Stimulated activated CD4-positive, alpha-beta T cell treated with anti-CD3 and anti-CD28 coated beads, TNF-alpha, amount 100 ng/mL, for 48 hours (primary cell): Measurements from ENCODE around the gene IZUMO2.

ENCODE experiments used
- DNase-seq, 3 donors: peaks; one replicate each; pipeline ENCODE4 v3.0.0-alpha.2; 2020; ENCODE audit warnings: low read depth in 3 of 3

Gene IZUMO2

DNA sequence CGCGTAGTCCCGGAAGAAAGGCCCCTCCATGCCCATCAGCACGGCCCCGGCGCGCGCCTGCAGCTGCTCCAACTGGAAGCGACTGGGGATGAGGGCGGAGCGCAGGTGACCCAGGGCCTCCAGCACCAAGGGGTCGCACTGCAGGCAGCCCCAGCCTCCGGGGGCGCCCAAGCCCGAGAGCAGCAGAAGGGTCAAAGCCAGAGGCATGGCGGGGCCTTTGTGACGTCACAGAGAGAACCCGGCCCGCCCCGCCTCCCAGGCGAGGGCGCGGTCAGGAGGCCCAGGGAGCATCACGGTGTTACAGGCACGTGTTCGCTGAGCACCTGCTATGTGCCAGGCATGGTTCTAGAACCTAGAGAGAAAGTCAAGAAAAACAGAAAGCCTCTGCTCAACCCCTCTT is at the start of gene IZUMO2:
TSS of gene IZUMO2 (minus strand) at position 294 of the 400 bp plus-strand sequence. CDS start at position 207, 87 bp downstream.
- no peak for DNase-seq

DNA sequence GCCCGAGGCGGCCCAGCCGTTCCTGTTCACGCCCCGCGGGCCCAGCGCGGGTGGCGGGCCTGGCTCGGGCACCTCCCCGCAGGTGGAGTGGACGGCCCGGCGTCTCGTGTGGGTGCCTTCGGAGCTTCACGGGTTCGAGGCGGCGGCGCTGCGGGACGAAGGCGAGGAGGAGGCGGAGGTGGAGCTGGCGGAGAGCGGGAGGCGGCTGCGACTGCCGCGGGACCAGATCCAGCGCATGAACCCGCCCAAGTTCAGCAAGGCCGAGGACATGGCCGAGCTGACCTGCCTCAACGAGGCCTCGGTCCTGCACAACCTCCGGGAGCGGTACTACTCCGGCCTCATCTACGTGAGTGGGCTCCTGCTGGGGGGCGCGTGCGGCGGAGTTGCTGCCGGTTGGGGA is 47.3 kb upstream of the IZUMO2 start:
- no peak for DNase-seq

DNA sequence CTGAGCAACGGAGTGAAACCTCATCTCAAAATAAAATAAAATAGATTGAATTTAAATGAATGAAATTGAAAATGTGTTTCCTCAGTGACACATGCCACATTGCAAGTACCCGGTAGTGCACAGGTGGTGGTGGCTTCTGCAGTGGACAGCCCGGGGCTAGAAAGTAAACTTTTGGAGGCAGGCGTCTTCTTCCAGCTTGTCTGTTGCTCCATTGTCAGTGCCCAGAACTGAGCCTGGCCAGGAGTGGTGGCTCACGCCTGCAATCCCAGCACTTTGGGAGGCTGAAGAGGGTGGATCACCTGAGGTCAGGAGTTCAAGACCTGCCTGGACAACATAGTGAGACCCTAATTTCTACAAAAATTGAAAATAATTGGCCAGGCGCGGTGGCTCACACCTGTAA is 46.0 kb upstream of the IZUMO2 start:
- DNase-seq, result no peak

DNA sequence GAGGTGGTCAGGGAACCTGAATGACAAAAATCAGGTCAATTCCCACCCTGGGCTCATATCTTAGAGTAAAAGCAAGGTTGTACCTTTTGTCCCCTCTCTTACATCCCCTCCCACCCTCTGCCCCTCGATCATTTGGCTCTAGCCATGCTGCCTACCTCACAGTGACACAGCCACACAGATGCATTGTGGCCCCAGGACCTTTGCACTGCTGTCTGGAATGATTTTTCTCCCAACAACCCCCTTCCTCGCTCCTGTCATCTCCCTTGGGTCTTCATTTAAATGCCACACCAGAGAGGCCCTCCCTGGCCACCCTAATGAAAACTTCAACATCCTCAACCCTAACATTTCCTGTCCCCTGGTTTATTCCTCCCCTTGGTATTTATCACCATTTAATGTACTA is 44.6 kb upstream of the IZUMO2 start:
- no peak for DNase-seq

DNA sequence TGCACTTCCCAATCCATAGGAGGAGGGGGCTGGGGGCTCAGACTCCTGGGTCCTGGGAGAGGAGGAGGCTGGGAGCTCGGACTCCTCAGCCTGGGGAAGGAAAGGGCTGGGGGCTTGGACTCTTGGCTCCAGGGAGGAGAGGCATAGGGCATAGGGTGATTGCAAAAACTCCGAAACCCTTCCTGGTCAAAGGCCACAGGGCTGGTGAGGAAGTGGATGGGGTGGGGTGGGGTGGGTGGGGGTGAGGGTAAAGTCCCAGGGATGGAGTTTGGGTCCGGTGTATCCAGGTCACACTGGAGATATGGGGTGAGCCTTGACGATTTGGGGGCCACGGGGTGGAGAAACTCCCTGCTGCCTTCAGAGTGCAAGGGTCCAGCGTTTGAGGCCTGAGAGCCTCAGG is 43.1 kb upstream of the IZUMO2 start:
- DNase-seq, result no peak

DNA sequence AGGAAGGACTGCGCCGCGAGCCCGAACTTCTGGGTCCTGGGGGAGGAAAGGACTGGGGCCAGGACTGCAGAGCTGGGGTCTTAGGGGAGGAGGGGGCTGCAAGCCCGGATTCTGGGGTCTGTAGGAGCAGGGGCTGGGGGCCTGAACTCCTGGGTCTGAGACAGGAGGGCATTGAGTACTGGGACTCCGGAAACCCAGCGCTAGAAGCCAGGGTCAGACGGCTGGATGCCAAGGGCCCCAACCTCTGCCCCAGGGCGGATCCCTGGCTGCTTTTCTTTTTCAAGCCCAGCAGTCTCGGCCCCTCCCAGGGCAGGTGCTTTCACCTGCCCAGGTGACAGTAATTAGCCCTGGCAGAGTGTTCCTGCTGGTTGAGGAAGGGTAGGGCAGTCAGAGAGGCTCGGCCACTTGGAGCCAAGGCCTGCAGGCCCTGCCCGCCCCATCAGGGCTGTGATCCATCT is 42.6 kb upstream of the IZUMO2 start:
- no peak for DNase-seq

DNA sequence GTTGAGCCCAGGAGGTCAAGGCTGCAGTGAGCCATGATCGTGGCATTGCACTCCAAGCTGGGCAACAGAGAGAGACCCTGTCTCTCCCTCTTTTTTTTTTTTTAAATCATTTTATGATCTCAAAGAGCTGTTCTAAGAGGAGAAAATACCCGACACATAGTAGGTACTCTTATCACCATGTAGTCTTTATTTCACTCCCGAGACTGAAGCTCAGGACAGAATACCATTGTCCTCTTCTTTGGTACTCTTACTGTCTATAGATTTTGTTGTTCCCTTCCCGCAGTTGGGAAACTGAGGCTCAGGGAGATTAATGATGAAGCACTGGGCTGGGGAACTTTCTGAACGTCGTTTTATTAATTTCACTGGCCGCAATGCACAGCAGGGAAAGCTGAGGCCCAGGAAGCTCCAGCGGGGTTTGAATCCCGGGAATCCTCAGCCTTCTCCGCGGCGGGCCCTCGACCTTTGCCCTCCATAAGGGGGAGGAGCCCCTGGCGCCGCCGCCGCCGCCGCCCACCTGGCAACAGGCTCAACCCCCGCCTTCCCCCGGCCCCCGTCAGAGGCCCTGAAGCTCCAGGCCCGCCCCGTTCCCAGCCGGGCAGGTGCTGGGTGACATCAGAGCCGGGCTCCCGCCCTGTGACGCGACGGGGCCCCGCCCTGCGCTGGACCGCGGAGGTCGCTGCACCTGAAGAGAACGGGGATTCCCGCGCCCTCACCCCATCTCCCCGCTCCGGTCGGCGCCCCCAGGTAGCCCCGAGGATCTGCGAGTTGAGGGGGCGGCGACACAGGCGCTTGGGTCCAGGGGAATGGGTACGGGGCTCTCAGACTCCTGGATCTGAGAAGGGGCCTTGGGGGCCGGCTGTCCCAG is 42.0 kb upstream of the IZUMO2 start:
- no peak for DNase-seq

DNA sequence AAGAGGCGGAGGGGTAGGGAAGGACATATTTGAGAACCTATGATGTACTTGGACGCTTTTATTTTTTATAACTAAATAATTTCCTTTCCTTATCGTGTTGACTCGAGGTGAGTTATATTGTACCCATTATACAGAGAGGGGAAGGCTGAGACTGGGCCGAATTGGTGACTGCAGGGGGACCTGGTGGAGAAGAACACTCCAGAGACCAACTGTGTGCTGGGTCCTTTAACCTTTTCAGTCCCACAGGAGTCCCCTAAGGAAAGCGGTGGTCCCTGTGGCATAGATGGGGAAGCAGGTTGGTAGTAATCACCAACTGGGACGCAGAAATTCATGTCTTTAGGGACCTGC is 41.0 kb upstream of the IZUMO2 start:
- no peak for DNase-seq

DNA sequence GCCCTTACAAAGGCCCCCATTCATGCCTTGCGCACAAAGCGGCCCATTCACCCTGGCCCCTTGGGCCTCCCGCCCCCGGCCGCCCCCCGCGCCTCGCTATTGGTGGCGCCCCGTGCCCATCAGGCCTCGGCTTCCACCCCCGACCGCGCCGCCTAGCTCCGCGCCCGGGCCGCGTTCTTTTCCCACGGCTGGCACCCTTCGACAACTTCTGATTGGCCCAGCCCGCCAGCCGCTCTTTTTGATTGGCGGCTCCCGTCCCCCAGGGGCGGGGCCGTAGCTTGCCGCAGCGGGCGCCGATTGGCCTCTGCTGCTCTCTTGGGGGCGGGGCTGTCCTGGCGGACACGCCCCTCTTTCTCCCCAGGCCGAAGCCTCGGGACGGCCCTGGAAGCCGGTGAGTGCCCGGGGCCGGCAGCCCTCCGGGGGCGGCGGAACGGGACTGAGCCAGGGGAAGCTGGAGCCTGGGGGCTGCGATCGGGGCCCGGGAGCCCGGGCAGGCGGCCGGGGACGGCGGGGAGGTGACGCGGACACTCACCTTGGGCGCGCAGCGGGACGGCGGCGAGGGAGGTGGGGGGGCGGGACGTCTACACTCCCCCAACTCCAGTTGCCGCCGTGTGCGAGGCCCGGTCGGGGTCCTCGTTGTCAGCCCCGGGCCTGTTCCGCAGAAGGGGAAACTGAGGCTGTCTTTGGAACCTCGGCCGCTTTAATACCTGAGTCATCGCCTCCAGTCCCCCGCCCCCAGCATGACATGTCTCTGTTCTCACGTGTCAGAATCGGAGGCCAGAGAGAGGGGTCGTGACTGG is 40.4 kb upstream of the IZUMO2 start, which contains the start of gene MYH14:
TSS of gene MYH14 (plus strand) at position 342 of the 800 bp plus-strand sequence. CDS start 6,744 bp downstream, outside the sequence.
- DNase-seq, result peak in 2 of 3 donors; percentile 6 to 12

DNA sequence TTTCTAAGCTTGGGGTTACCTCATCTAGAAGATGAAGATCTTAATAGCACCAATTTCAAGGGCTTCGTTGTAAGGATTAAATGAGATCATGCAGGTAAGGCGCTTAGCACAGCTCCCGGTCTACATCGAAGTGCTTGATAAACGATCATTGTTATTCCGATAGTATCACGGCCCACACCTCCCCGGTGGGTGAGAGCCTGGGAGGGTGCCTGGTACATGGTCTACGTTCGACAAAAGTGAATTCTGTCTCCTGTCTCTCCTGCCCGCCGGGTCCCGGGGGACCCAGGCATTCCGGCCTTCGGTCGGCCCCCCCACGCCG is 39.8 kb upstream of the IZUMO2 start:
- no peak for DNase-seq

DNA sequence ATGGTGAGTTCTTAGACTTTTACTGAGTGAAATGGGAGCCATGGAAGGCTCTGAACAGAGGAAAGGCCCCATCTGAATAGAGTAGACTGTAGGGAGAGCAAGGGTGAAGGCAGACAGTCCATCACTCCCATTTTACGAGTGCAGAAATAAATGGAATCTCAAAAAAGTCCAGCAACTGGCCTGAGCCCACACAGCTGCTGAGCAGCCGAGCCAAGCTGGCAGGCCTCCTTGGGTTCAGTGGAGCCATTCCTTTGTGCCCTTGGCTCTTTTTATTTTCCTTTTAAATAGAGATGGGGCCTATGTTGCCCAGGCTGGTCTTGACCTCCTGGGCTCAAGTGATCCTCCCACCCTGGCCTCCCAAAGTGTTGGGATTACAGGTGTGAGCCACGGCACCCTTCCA is 39.3 kb upstream of the IZUMO2 start:
- DNase-seq, result no peak

DNA sequence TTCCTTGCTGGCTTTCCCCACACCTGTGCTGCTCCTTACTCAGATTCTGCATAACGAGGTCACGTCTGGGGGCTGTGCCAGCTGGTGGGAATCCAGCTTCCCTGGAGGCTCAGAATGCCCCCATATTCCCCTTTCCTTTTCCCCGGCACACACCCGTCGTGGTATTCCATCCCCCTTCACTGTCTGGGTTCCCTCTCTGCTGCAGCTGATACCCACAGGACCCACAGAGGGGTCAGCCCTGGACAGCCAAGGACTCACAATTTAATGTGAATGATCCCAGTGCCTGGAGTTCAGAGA is 36.1 kb upstream of the IZUMO2 start:
- DNase-seq, result no peak

DNA sequence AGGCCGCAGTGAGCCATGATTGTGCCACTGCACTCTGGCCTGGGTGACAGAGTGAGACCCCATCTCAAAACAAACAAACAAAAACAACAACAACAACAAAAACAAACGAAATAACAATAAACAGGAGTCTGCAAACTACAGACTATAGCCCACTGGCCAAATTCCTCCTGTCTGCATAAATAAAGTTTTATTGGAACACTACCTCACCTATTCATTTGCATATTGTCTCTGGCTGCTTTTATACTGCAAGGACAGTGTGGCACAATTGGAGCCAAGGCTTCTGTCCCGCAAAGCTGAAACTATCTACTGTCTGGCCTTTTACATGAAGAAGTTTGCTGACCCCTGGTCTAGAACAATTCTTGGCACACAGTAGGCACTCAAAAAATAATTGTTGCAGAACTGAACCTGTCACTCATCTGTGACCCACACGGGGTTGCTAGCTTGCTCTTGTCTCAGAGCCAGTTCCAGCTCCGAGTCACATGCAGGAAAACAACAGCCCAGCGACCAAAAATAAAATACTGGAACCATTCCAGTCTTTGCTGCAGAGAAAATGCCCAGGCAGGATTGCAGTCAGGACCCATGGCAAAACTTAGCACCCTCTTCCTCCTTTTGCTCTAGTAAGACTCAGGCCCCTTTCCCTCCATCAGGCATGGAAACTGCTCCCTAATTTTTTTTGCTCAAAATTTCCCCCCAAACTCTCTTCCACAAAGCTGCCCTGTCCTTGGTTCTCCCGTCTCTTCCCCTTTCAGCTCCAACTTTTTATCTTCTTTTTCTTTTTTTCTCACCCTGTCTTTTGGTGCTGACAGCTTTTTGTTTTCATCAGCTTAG is 35.6 kb upstream of the IZUMO2 start:
- no peak for DNase-seq

DNA sequence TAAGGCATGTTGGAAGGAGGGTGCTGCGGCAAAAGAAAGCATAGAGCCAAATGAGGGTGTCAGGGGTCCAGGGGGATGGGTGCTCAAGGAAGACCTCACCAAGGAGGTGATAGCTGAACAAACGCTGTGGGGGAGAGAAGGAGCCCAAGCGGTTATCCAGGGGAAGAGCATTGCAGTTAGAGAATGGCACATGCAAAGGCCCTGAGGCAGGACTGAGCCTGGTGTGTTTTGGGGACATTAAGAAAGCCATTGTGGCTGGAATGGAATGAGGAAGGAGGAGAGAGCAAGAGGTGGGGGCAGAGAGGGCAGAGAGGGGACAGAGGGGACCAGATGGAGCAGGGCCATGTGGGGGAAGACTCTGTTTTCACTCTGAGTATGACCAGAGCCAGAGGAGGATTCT is 34.3 kb upstream of the IZUMO2 start:
- no peak for DNase-seq

DNA sequence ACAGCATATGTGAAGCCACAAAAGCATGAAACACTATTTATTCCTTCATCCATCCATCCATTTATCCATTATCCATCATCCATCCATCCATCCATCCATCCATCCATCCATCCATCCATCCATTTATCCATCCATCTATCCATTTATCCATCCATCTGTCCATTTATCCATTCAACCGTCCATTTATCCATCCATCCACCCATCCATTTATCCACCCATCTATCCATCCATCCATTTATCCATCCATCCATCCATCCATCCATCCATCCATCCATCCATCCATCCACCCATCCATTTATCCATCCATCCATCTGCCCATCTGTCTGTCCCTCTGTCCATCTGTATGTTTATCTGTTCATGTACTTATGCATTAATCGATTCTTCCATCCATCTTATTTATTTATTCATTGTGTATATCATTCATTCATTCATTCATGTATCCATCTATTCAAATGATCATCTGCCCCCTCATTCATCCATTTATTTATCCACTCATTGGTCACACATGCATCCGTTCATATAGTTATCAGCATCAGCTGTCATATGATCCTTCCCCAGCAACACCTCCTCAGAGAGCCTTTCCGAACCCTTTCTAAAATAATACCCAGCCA is 33.3 kb upstream of the IZUMO2 start:
- no peak for DNase-seq

DNA sequence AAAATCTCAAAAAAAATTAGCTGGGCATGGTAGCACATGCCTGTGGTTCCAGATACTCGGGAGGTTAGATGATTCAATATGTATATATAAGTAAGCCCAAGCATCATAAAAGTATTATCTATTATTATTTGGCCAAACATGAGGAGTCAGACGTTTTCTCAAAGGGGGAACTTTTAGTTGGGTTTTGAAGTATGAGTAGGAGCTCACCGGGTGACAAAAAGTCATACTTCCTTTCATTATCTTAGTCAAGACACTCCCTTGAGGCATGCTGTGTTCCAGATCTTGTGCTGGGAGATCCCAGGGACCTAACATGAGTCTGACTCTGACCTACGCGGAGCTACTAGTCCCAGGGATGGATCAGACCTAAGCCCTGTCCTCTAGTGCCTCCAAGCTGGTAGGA is 32.1 kb upstream of the IZUMO2 start:
- DNase-seq, result no peak

DNA sequence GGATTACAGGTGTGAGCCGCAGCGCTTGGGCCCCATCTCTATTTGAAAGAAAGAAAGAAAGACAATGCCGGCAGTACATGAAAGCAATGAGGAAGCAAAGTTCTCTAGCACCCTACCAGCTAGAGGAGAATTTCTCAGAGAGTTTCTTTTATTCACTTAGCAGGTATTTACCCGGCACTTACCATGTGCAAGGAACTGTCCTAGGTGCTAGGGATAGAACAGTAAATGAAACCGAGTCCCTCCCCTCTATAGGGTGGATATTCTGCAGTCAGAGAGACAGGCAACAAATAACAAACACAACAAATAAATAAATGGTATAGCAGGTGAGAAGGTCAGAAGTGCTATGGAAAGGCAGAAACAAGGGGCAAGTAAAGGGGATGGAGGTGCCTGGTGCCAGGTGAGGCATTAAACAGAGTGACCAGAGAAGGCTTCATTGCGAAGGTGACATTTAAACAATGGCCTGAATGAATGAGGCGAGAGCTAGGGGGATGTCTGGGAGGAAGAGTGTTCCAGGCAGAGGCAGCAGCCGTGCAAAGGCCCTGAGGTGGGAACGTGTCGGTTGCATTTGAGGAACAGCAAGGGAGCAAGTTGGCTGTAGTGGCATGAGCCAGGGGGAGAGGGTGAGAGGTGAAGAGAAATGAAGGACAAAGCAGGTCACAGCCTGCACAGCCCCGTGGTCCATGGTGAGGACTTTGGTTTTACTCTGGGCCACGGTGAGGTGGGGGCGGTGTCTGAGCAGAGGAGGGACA is 29.6 kb upstream of the IZUMO2 start:
- DNase-seq, result no peak

DNA sequence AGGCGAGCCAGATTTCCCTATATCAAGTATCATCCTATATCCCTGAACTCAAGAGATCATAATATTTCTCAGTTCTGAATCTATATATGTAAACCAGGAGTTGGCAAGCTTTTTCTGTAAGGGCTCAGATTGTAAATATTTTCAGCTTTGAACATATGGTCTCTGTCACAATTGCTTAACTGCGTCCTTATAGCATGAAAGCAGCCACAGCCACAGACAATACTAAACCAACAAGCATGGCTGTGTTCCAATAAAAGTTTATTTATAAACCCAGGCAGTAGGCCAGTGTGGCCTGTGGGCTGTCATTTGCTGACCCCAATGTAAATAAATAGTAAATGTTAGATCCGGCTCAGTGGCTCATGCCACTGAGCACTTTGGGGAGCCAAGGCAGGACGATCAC is 28.1 kb upstream of the IZUMO2 start:
- no peak for DNase-seq

DNA sequence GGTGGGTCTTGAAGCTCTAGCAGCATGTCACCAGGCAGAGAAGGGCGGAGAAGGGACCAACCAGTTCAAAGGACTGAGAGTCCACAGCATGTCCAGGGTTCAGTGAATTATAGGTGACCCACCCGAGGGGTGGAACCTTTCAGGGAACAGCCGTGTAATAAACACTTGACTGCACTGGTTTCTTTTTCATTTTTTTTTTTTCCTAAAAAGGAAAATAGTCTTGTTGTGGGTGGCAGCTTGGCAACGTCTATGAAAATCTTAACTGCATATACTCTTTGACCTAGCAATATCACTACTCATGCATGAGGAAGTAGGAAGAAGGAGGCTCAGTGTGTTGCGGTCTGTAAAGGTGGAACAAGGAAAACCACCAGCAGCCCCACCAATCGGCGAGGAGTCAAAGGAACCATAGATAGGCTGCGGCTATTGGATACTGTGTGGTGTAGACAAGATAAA is 27.4 kb upstream of the IZUMO2 start:
- DNase-seq, result no peak

DNA sequence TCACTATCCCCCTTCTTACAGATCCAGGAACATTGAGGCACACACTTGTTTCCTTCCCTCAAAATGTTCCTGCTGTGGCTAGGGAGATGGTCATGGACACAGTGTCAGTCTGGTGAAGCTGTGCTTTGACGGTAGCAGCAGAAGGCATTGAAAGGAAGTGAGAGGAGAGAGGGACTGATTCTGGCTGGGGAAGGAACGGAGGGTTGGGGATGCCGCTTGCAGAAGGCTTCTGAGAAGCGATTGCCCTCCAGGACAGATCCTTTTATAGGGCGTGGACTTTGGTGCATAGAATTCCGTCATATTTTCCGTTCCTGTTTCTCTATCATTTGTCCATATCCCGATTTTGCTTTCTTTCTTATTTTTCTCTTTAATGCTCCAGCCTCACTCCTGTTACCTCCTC is 26.2 kb upstream of the IZUMO2 start:
- DNase-seq, result no peak

DNA sequence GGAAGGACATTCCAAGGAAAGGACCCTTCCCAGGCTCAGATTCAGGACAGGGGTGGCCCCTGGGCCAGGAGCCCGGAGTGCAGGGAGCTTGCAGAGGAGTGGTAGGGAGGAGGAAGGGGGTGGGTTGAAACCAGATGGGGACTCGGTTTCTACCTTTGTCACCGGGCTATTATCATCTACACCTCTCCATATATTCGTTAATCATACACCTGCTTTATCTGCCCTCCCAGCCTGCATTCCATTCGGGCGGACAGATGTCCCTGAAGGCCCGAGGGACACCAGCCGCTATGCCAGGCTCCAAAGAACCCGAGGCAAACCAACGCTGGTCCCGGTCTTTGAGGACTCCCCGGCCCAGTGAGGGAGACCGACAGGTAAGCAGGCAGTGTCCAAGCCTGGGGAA is 24.9 kb upstream of the IZUMO2 start:
- DNase-seq, result no peak
